ENCODE measurements around the gene ZNF324B.
"Not testable (repeated sequence)": the region's sequence is repeated elsewhere in the genome, so short reads cannot be mapped to it uniquely, and the experiment has no call there.

The ZNF324B gene

GRCh38 chr19:58451358-58452101, at the start of gene ZNF324B:
ZNF324B (plus strand) TSS chr19:58451622; CDS start chr19:58453702, 2,080 bp downstream.
- peak; percentile 98 for DNase-seq

- no peak for DNase-seq
Measured at GRCh38 chr19:58401840-58402421, 49.5 kb upstream of the ZNF324B start.

GRCh38 chr19:58403920-58404478, 47.4 kb upstream of the ZNF324B start:
- peak; percentile 38 for DNase-seq

- DNase-seq: peak; percentile 55
Measured at GRCh38 chr19:58406818-58407657, 44.4 kb upstream of the ZNF324B start.

- peak; percentile 43 for DNase-seq
Measured at GRCh38 chr19:58407658-58408151, 43.7 kb upstream of the ZNF324B start.

- peak; percentile 97 for DNase-seq
Measured at GRCh38 chr19:58408152-58409009, 43.0 kb upstream of the ZNF324B start, which contains the start of gene ZNF584. ZNF584 (plus strand) TSS chr19:58408649; CDS start chr19:58409148, 499 bp downstream.

GRCh38 chr19:58409010-58409790, 42.2 kb upstream of the ZNF324B start:
- DNase-seq: peak; percentile 63

GRCh38 chr19:58416604-58417003, 34.8 kb upstream of the ZNF324B start:
- DNase-seq: no peak

GRCh38 chr19:58417071-58417470, 34.4 kb upstream of the ZNF324B start:
- DNase-seq: no peak

GRCh38 chr19:58428617-58429016, 22.8 kb upstream of the ZNF324B start:
- no peak for DNase-seq

GRCh38 chr19:58429745-58430144, 21.7 kb upstream of the ZNF324B start:
- DNase-seq: no peak

GRCh38 chr19:58434217-58434616, 17.2 kb upstream of the ZNF324B start:
- no peak for DNase-seq

GRCh38 chr19:58439576-58440554, 11.6 kb upstream of the ZNF324B start, which contains the start of gene ZNF132:
ZNF132 (minus strand) TSS chr19:58440153; CDS start chr19:58439821, 332 bp downstream.
- peak; percentile 100 for DNase-seq

- DNase-seq: no peak
Measured at GRCh38 chr19:58440556-58440955, 10.9 kb upstream of the ZNF324B start.

- not testable (repeated sequence) for DNase-seq
Measured at GRCh38 chr19:58442986-58443385, 8.4 kb upstream of the ZNF324B start.

GRCh38 chr19:58448860-58449259, 2.6 kb upstream of the ZNF324B start:
- DNase-seq: not testable (repeated sequence)

GRCh38 chr19:58449980-58450379, 1.4 kb upstream of the ZNF324B start:
- not testable (repeated sequence) for DNase-seq

GRCh38 chr19:58450856-58451357, 515 bp upstream of the ZNF324B start:
- DNase-seq: no peak

GRCh38 chr19:58453743-58454142, 2.3 kb downstream of the ZNF324B start:
- DNase-seq: no peak

All from hematopoietic multipotent progenitor cell treated with erythropoietin and hydrocortisone succinate and interleukin-3 and kit ligand, for 8 days (in vitro differentiated cells).